K562 (cell line): ENCODE data around the gene PMIS2. TPM values are rescaled to one million over a fixed set of nuclear protein-coding genes. Genes with fewer than 3 reads are reported as not detected.
A peak's percentile ranks its signal among the peaks of the same experiment; 100 is the strongest.

Source experiments
- BHLHE40 ChIP-seq: IDR thresholded peaks from 2 replicates; pipeline ENCODE4 v1.6.1; 2011; ENCODE audit warnings: low read length, improper control_type of control experiment
- EZH2 ChIP-seq: IDR thresholded peaks from 2 replicates; pipeline ENCODE4 v1.6.1; 2012; ENCODE audit warnings: low read depth, mild to moderate bottlenecking, inconsistent platforms, low read length, borderline replicate concordance
- HMGXB4 ChIP-seq: sonication (generic); formaldehyde crosslinking; IDR thresholded peaks from 2 replicates; pipeline ENCODE4 v1.8.1; 2023; ENCODE audit warnings: mild to moderate bottlenecking, missing genetic modification reagents
- MGA ChIP-seq: fragments of 450-650 bp; IDR thresholded peaks from 2 replicates; pipeline ENCODE4 v1.6.1; 2016; ENCODE audit warnings: mild to moderate bottlenecking, moderate library complexity
- NR1H2 ChIP-seq: sonication (generic); formaldehyde crosslinking; IDR thresholded peaks from 2 replicates; pipeline ENCODE4 v1.4.0; 2020; ENCODE audit warnings: mild to moderate bottlenecking, missing genetic modification reagents
- RUNX1 ChIP-seq: sonication (generic); IDR thresholded peaks from 2 replicates; pipeline ENCODE4 v1.6.1; 2016; ENCODE audit warnings: antibody characterized with exemption, low read depth
- TFAM ChIP-seq: fragments of 250-450 bp; sonication (Bioruptor Pico); conservative IDR thresholded peaks from 2 replicates; pipeline ENCODE4 v1.5.0; 2021; ENCODE audit warnings: mild to moderate bottlenecking, moderate library complexity
- TSHZ1 ChIP-seq: fragments of 250-450 bp; sonication (Bioruptor Pico); IDR thresholded peaks from 2 replicates; pipeline ENCODE4 v1.4.0; 2020; ENCODE audit warnings: mild to moderate bottlenecking, moderate library complexity
- ZNF561 ChIP-seq: fragments of 450-650 bp; formaldehyde crosslinking; conservative IDR thresholded peaks from 2 replicates; pipeline ENCODE4 v1.4.0; 2020; ENCODE audit warnings: mild to moderate bottlenecking, moderate library complexity
- ZNF77 ChIP-seq: fragments of 250-450 bp; sonication (Bioruptor Pico); IDR thresholded peaks from 2 replicates; pipeline ENCODE4 v1.5.0; 2020
- polyA plus RNA-seq, 8 experiments: library from polyadenylated mRNA; depleted of rRNA in 4 of 8; stranded (reverse) in 5 of 8; unstranded in 3 of 8; fragments of >200 nt; fragmentation: Nextera tagmentation in 2 of 8; fragmentation: Illumina TruSeq in 1 of 8; extraction: Ambion mirVana in 2 of 8; extraction: Trizol in 1 of 8; gene quantifications; 2 replicates each; pipeline versions ENCODE4 v1.2.1 to v1.2.3, GENCODE V29; 2011 to 2014; ENCODE audit warnings: inconsistent platforms in 1 of 8, missing spikeins in 1 of 8
- total RNA-seq, 7 experiments: library from RNA; depleted of rRNA in 6 of 7; stranded (reverse); fragments of >200 nt in 6 of 7; fragmentation: Illumina TruSeq in 2 of 7; extraction: Trizol in 2 of 7; gene quantifications; 2 replicates each; pipeline versions ENCODE4 v1.2.1 to v1.2.3, GENCODE V29; 2011 to 2021; ENCODE audit warnings: low replicate concordance in 1 of 7

Gene PMIS2
- total and polyA plus RNA-seq, 9 of the 15 experiments (the other 6 are each of a cell fraction or from before 2014, with no cell fraction given), result not detected

GRCh38 chr19:35557539-35558399 is 28.2 kb upstream of the PMIS2 start (continued):
- TF ChIP-seq MGA (peak; percentile 88), BHLHE40 (peak; percentile 34; the same call in 1 of the 2 replicates), EZH2 (no peak), ZNF561 (CRISPR knock-in tag) (no peak), ZNF77 (CRISPR knock-in tag) (no peak), TFAM (CRISPR knock-in tag) (no peak), NR1H2 (CRISPR knock-in tag) (no peak), HMGXB4 (CRISPR knock-in tag) (no peak), RUNX1 (no peak), TSHZ1 (no peak)
